Activated naive CD4-positive, alpha-beta T cell (primary cell): ENCODE measurements around the gene GJA5.
"Not testable (repeated sequence)": the region's sequence is repeated elsewhere in the genome, so short reads cannot be mapped to it uniquely, and the experiment has no call there.

Experiments
- DNase-seq, 4 experiments: peaks; one replicate each; lab custom pipeline; 2025; lab: John Stamatoyannopoulos, UW

Gene GJA5

GRCh38 chr1:147762233-147763024, 2.0 kb upstream of the GJA5 start:
- no peak for DNase-seq

DNA sequence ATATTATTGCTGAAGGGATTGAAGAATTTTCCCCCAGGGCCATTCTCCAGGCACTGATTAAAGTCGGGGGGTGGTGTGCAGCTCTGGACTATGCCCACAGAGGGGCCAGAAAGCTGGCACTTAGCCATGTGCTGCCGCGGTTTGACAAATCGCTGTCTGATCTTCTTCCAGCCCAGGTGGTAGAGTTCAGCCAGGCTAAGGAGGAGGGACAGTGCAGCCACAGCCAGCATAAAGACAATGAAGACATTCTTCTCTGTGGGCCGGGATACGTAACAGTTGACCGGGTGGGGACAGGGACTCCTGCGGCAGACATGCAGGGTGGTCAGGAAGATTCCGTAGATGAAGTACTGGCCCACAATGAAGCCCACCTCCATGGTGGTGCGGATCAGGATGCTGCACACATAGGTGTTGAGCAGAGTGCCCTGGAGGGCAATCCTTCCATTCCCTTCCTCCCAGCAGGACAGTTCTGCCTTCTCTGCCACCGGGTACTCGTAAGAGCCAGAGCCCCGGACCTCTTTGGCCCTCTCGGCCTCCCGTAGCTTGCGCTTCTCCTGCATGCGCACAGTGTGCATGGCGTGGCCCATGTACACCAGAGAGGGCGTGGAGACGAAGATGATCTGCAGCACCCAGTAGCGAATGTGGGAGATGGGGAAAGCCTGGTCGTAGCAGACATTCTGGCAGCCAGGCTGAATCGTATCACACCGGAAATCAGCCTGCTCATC, 1.9 kb downstream of the GJA5 start:
- no peak for DNase-seq

DNA sequence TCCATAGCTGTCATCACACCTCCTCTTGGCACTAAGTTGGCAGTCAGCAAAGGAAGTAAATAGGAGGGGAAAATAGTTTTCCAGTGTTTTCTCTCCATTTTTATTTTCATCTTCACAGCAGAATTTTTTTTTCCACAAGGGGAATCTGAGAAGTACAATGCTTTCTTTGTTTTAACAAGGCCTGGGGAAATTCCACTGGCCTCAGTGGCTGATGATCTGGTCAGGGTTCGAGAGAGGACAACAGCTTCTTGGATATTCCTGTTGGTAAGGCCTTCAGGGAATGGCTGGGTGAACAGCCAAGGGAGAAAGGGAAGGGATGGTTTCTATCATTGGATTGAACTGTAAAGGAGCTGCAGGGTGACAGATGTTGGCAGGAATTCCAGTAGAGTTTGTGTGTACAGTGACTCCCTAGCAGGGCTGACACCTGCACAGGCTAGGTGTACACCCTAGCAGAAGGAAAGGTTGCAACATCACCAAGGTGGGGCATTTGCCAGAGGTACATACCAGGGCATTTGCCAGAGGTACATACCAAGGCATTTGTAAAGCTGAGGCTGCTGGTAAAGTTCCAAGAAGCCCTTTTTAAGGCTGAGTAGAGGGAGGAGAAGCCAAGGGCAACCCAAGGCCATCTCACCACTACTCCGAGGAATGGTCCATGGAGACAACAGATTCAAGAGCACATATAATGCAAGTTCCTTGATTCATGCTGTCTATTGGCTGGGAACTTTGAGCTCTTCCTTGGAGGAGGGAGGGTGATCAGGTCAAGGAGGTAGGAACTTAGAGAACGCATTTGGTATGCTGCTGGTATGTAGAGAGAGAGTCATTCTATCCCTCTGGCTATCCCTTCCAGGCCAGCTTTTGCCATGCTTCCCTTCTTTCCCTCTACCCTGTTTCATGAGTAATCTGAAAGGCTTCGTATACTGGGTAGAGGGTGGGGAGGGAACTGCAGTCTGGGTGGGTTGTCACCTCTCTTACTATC, 3.1 kb downstream of the GJA5 start:
- DNase-seq: no peak

DNA sequence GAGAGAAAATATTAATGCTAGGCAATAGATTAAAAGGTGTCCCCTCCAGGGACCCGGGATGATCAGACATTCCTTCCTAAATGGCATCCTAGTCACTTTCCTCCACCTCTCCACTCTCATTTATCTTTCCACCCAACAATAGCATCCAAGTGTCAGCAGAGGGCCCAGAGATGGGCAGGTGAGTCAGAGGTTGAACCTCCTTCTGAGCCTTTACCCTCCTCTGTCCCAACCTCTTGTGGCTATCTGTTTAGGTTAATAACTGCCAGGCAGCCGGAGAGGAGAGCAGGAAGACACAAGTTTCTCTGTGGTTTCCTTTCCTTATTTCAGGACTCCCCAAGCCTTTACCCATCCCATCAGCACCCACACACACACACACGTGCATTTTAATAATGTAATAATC, 4.1 kb downstream of the GJA5 start:
- no peak for DNase-seq

GRCh38 chr1:147754661-147755060, 5.7 kb downstream of the GJA5 start:
- no peak for DNase-seq

GRCh38 chr1:147753081-147753480, 7.3 kb downstream of the GJA5 start:
- no peak for DNase-seq

GRCh38 chr1:147752511-147752910, 7.9 kb downstream of the GJA5 start:
- DNase-seq: no peak

- no peak for DNase-seq
Measured at GRCh38 chr1:147751346-147751745, 9.1 kb downstream of the GJA5 start.

- DNase-seq: no peak
Measured at GRCh38 chr1:147750618-147751217, 9.7 kb downstream of the GJA5 start.

GRCh38 chr1:147749792-147750191, 10.6 kb downstream of the GJA5 start:
- no peak for DNase-seq

DNA sequence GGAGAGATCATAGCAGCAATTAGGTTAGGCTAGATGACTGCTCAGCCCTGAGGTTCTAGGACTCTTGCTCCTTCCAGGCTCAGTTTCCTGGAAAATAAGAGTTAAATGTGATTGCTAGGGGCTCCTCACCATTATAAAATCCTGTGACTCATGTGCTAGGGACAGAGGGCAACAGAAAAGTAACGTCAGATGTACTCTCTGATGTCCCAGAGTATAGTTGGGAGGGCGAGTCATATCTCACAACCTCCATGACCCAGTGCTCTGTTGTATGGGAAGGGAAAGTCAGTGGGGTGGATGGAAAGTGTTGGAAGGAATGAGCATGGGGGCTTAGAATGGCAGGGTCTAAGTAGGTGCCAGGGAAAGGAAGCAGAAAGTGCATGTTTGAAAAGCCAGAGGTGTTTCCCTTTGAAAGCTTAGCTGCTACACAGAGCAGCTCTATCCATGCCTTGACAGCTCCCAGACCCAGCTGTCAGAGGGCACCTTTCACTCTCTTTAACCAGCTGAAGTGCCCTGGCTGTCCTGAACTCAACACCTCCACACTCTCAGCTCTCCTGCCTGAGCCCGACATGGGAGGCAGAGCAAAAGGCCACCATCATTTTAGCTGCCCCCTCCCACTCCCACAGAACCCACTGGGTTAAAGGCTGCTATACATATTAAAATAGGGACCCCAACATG, 11.6 kb downstream of the GJA5 start:
- DNase-seq: no peak

GRCh38 chr1:147747966-147748365, 12.4 kb downstream of the GJA5 start:
- DNase-seq: no peak

- no peak for DNase-seq
Measured at GRCh38 chr1:147745271-147745670, 15.1 kb downstream of the GJA5 start.

DNA sequence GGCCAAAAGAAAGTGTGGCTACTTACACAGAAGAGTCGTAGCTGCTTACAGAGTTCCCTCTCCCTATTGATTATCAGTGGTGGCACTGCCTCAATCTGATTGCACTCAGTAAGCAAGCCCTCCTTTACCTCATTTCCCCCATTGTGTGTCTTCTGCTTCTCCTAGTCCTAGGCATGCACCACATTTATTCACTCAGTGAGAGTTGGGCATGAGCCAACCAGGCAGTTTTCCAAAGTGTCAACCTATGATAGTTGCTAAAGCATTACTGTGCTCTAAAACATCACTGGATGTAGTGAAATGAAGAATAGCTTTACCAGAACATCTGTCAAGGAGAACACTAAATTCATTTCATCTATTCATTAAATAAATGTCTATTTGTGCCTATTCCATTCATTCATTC, 19.3 kb downstream of the GJA5 start:
- no peak for DNase-seq

DNA sequence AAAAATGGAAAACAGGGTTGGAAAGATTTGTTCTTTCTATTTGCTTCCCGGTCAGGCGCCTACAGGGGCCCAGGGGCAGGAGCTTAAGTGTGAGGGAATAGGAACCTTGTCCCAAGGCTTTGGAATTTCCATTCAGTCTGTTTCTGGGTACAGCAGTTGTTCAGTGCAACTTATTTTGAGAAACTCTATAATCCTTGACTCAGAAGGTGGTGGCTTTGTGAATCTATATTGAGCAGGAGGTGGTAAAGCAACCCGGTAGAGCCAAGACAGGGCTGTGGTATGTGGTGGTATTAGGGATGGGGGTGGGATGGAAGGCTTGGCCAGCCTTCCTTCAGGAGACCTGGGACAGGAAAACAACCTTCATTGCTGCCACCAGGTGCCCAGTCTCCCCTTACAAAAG, 20.0 kb downstream of the GJA5 start:
- DNase-seq: no peak

GRCh38 chr1:147738739-147739476, 21.5 kb downstream of the GJA5 start:
- DNase-seq: no peak

DNA sequence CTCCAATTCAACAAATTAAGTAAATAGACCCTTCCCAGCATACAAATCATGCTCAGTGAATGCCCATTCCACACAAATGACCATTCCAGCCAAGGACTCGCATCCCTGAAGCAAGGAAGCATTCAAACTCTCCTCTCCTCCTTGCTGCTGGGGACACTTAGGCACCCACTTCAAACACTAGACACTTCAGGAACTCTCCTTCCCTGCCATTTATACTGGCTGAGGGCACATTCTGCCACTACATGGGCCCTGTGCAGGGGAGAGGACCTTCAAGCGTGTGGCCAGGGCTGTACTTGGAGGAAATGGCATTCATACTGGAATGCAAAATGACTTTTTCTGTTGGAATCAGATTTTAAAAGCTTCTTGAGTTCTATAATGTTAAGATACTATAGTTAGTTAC, 22.3 kb downstream of the GJA5 start:
- no peak for DNase-seq

GRCh38 chr1:147736883-147737282, 23.5 kb downstream of the GJA5 start:
- no peak for DNase-seq

DNA sequence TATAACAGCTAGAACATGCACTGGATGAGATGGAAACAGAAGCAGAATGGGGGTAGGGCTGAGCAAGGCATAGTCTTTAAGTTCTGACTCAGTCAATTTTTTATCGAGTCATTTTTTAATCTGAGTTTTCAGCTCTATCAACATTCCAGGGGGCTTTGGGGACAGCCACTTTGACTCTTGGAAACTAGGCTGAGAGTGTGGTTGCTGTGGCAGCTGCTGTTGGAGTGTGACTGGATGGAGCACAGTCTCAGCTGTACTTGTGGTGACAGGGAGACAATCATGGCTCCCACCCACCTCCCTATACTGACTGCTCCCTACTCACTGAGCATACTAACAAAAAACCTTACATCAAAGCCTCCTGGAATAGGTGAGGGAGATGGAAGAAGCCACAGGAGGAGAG, 25.0 kb downstream of the GJA5 start:
- DNase-seq: no peak

DNA sequence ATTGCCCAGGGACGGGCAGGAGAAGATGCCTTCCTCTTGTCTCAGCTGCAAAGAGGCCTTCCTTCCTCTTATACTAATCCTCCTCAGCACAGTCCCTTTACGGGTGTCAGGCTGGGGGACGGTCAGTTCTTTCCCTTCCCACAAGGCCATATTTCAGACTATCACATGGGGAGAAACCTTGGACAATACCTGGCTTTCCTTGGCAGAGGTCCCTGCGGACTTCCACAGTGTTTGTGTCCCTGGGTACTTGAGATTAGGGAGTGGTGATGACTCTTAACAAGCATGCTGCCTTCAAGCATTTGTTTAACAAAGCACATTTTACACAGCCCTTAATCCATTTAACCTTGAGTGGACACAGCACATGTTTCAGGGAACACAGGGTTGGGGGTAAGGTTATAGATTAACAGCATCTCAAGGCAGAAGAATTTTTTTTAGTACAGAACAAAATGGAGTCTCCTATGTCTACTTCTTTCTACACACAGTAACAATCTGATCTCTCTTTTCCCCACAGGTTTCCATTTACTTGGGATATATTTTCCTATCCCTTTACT, 26.0 kb downstream of the GJA5 start:
- not testable (repeated sequence) for DNase-seq
